Measurements from ENCODE around the gene TP73.

DNA sequence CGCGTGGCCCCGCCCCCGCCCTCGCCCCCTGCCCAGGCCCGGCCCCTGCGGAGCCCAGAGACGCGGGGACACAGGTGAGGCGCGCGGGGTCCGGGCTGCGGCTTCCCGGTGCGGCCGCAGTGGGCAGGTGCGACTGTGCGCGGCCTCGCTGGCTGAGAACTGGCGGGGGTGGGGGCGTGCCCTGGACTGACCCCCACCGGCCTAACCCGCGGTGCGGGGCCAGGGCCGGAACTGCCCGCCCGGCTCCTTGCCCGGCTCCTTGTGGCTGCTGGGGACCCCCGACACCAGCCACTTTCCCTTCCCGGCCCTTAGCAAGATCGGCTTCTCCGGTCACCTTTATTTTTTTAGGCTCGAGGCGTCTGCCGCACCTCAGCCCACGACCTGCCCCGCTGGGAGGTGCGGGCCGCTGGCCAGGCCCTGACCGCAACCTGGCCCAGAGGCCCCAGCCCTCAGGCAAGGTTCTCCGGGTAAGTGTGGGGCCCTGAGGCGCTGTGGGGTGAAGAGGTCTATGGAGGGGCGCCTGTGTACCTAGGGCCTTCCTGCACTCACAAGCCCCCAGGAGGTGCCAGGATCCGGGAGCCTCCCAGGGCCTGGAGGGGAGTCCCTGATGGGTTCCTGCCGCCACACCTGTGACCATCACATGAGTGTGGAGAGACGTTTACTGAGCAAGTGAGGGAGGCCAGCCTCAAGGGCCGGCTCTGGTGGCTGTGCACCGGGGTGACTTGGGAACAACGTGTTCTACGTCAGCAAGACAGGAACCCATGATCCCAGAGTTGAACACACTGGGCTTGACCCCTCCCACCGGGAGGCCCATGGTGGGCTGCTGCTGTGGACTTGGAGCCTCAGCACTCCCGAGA, 120.6 kb downstream of the TP73 start, which contains the start of gene SMIM1:
- TF ChIP-seq POLR2A (IDR thresholded peaks at IDR 0.05) = no peak
- TF ChIP-seq, protein P1, sequence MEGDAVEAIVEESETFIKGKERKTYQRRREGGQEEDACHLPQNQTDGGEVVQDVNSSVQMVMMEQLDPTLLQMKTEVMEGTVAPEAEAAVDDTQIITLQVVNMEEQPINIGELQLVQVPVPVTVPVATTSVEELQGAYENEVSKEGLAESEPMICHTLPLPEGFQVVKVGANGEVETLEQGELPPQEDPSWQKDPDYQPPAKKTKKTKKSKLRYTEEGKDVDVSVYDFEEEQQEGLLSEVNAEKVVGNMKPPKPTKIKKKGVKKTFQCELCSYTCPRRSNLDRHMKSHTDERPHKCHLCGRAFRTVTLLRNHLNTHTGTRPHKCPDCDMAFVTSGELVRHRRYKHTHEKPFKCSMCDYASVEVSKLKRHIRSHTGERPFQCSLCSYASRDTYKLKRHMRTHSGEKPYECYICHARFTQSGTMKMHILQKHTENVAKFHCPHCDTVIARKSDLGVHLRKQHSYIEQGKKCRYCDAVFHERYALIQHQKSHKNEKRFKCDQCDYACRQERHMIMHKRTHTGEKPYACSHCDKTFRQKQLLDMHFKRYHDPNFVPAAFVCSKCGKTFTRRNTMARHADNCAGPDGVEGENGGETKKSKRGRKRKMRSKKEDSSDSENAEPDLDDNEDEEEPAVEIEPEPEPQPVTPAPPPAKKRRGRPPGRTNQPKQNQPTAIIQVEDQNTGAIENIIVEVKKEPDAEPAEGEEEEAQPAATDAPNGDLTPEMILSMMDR (IDR thresholded peaks at IDR 0.05) = no peak

Measured in breast epithelium (tissue), 3 donors.